ENCODE measurements around the gene ZNF45. TPM values are rescaled to one million over a fixed set of nuclear protein-coding genes. Genes with fewer than 3 reads are reported as not detected.
"Not testable (repeated sequence)": the region's sequence is repeated elsewhere in the genome, so short reads cannot be mapped to it uniquely, and the experiment has no call there.

The ZNF45 gene
- polyA plus RNA-seq, 4 donors = 3.5 to 18.5 (median 6.0) TPM

GRCh38 chr19:43957891-43958290, 22.8 kb upstream of the ZNF45 start:
- H3K27me3 ChIP-seq (ENCODE audit: control insufficient read depth in 3 of 3, insufficient read depth in 3 of 3, low read length in 3 of 3) = no peaks in the 10 kb centered on the region
- no peak overlapping the region for H3K27ac ChIP-seq (ENCODE audit: low read depth in 1 of 3, low read length in 2 of 3)
- 91 to 94% (median 94%) methylated on average over 3 of the region's 3 CpGs for WGBS, 3 donors
- peaks cover 4 to 58% of the 10 kb centered on the region in 2 donors for H3K9me3 ChIP-seq (ENCODE audit: control insufficient read depth in 2 of 2, insufficient read depth in 1 of 2, low read depth in 1 of 2, low read length in 1 of 2)
- no peaks in the 10 kb centered on the region for H3K4me1 ChIP-seq (ENCODE audit: control insufficient read depth in 3 of 3, insufficient read depth in 2 of 3, low read depth in 1 of 3, low read length in 2 of 3)
- no peak for DNase-seq
- peaks cover 0 to 3% (median 0%) of the 10 kb centered on the region in 3 donors for H3K36me3 ChIP-seq (ENCODE audit: control insufficient read depth in 3 of 3, insufficient read depth in 2 of 3, low read depth in 1 of 3, low read length in 3 of 3)
- no peak for FAIRE-seq
- H3K4me3 ChIP-seq (ENCODE audit: low read depth in 1 of 3, low read length in 3 of 3) = no peak overlapping the region

DNA sequence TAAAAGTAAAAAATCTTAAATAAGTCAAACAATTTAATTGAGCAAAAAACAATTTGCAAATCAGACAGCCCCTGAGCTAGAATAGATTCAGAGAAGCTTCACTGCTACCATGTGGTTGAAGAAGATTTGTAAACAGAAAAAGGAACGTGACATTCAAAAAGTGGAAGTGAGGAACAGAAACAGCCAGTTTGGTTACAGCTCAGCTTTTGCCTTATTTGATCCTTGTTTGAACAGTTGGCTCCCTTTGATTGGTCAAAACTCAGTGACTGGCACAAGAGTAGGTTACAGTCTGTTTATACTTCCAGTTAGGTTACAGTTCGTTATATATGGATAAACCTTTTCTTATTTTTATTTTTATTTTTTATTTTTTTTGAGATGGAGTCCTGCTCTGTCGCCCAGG, 21.7 kb upstream of the ZNF45 start:
- FAIRE-seq (no peak), DNase-seq (no peak)
- H3K27me3 ChIP-seq (ENCODE audit: control insufficient read depth in 3 of 3, insufficient read depth in 3 of 3, low read length in 3 of 3) = no peaks in the 10 kb centered on the region
- H3K4me3 ChIP-seq (ENCODE audit: low read depth in 1 of 3, low read length in 3 of 3) = no peak overlapping the region
- H3K4me1 ChIP-seq (ENCODE audit: control insufficient read depth in 3 of 3, insufficient read depth in 2 of 3, low read depth in 1 of 3, low read length in 2 of 3) = no peaks in the 10 kb centered on the region
- peaks cover 4 to 55% of the 10 kb centered on the region in 2 donors for H3K9me3 ChIP-seq (ENCODE audit: control insufficient read depth in 2 of 2, insufficient read depth in 1 of 2, low read depth in 1 of 2, low read length in 1 of 2)
- 87 to 92% (median 91%) methylated on average over 3 of the region's 3 CpGs for WGBS, 3 donors
- H3K36me3 ChIP-seq (ENCODE audit: control insufficient read depth in 3 of 3, insufficient read depth in 2 of 3, low read depth in 1 of 3, low read length in 3 of 3) = peaks cover 0 to 3% (median 0%) of the 10 kb centered on the region in 3 donors
- no peak overlapping the region for H3K27ac ChIP-seq (ENCODE audit: low read depth in 1 of 3, low read length in 2 of 3)

DNA sequence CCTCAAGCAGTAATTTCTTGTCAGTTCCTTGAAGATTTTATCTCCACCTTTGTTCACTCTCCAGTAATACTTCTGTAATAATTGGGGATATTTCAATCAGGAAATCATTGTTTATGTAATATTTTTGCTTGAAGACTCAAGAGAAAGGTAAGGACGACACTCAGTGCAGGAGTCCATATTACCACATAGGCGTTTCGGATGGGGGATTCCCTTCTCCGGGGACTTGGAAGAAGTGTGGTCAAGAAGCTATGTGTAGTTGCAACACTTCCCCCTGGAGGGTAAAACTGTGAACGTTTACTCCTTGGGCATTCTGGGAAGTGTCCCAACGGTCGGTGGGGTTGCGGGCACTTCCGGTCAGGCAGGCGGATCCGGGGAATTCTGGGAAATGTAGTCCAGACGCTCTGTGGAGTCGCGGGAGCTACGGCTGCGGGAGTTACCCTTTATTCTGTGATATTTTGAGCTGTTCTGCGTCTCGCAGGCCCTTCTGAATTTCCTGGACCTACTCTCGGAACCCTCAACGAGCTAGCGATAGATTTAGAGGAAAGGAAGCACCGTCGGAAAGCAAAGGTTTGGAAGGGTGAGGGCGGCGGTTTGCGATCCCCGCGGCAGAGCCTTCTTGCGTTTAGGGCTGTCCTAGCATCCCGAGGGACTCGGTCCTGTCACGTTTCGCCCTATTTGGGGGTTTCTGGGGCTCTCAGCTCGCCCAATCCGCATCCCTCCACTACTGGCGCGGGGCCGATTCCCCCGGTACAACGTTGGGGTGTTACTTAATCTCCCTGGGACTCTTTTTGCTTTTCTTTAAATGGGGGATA, 16.0 kb upstream of the ZNF45 start, which contains the start of gene ZNF221:
ZNF221 (plus strand) TSS at position 395 of the 812 bp plus-strand sequence. CDS start 11,499 bp downstream, outside the sequence.
- peaks cover 0 to 5% (median 3%) of the 10 kb centered on the region in 3 donors for H3K27me3 ChIP-seq (ENCODE audit: control insufficient read depth in 3 of 3, insufficient read depth in 3 of 3, low read length in 3 of 3)
- no peaks in the 10 kb centered on the region for H3K4me1 ChIP-seq (ENCODE audit: control insufficient read depth in 3 of 3, insufficient read depth in 2 of 3, low read depth in 1 of 3, low read length in 2 of 3)
- peaks cover 0 to 3% (median 0%) of the 10 kb centered on the region in 3 donors for H3K36me3 ChIP-seq (ENCODE audit: control insufficient read depth in 3 of 3, insufficient read depth in 2 of 3, low read depth in 1 of 3, low read length in 3 of 3)
- H3K9me3 ChIP-seq (ENCODE audit: control insufficient read depth in 2 of 2, insufficient read depth in 1 of 2, low read depth in 1 of 2, low read length in 1 of 2) = peaks cover 4 to 22% of the 10 kb centered on the region in 2 donors
- WGBS, 3 donors = 1 to 2% (median 1%) methylated on average over 40 of the region's 40 CpGs
- H3K4me3 ChIP-seq (ENCODE audit: low read depth in 1 of 3, low read length in 3 of 3) = peak within 1 kb of the TSS; percentile 73 to 81 (median 78)
- DNase-seq (peak; percentile 94 to 96), FAIRE-seq (no peak)
- H3K27ac ChIP-seq (ENCODE audit: low read depth in 1 of 3, low read length in 2 of 3) = peak within 1 kb of the TSS; percentile 48 to 79 (median 49)

DNA sequence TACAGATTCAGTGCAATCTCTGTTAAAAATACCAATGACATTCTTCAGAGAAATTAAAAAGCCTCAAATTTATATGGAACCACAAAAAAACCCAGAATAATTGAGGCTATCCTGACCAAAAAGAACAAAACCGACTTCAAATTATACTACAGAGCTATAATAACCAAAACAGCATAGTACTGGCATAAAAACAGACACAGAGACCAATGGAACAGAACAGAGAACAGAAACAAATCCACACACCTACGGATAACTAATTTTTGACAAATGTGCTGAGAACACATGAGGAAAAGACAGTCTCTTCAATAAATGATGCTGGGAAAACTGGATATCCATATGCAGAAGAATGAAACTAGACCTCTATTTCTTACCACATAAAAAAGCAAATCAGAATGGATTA, 14.7 kb upstream of the ZNF45 start:
- H3K4me3 ChIP-seq (ENCODE audit: low read depth in 1 of 3, low read length in 3 of 3); H3K36me3 ChIP-seq (ENCODE audit: control insufficient read depth in 3 of 3, insufficient read depth in 2 of 3, low read depth in 1 of 3, low read length in 3 of 3); H3K27ac ChIP-seq (ENCODE audit: low read depth in 1 of 3, low read length in 2 of 3); H3K4me1 ChIP-seq (ENCODE audit: control insufficient read depth in 3 of 3, insufficient read depth in 2 of 3, low read depth in 1 of 3, low read length in 2 of 3); FAIRE-seq; DNase-seq; H3K27me3 ChIP-seq (ENCODE audit: control insufficient read depth in 3 of 3, insufficient read depth in 3 of 3, low read length in 3 of 3): not testable (repeated sequence)
- peaks cover 4 to 17% of the 10 kb centered on the region in 2 donors for H3K9me3 ChIP-seq (ENCODE audit: control insufficient read depth in 2 of 2, insufficient read depth in 1 of 2, low read depth in 1 of 2, low read length in 1 of 2)
- 88 to 93% (median 89%) methylated on average over 2 of the region's 2 CpGs for WGBS, 3 donors

- 0% methylated on average over 1 of the region's 1 CpG for WGBS, 3 donors
- not testable (repeated sequence) for H3K27me3 ChIP-seq (ENCODE audit: control insufficient read depth in 3 of 3, insufficient read depth in 3 of 3, low read length in 3 of 3); H3K27ac ChIP-seq (ENCODE audit: low read depth in 1 of 3, low read length in 2 of 3); H3K4me3 ChIP-seq (ENCODE audit: low read depth in 1 of 3, low read length in 3 of 3); FAIRE-seq; H3K4me1 ChIP-seq (ENCODE audit: control insufficient read depth in 3 of 3, insufficient read depth in 2 of 3, low read depth in 1 of 3, low read length in 2 of 3); DNase-seq; H3K9me3 ChIP-seq (ENCODE audit: control insufficient read depth in 2 of 2, insufficient read depth in 1 of 2, low read depth in 1 of 2, low read length in 1 of 2); H3K36me3 ChIP-seq (ENCODE audit: control insufficient read depth in 3 of 3, insufficient read depth in 2 of 3, low read depth in 1 of 3, low read length in 3 of 3)
These were observed 12.3 kb upstream of the ZNF45 start for GRCh38 chr19:43947412-43947811.

GRCh38 chr19:43941209-43941608, 6.1 kb upstream of the ZNF45 start:
- Histone ChIP-seq H3K4me1 (ENCODE audit: control insufficient read depth in 3 of 3, insufficient read depth in 2 of 3, low read depth in 1 of 3, low read length in 2 of 3) (no peaks in the 10 kb centered on the region), H3K9me3 (ENCODE audit: control insufficient read depth in 2 of 2, insufficient read depth in 1 of 2, low read depth in 1 of 2, low read length in 1 of 2) (no peaks in the 10 kb centered on the region), H3K27ac (ENCODE audit: low read depth in 1 of 3, low read length in 2 of 3) (no peak overlapping the region), H3K4me3 (ENCODE audit: low read depth in 1 of 3, low read length in 3 of 3) (no peak overlapping the region), H3K27me3 (ENCODE audit: control insufficient read depth in 3 of 3, insufficient read depth in 3 of 3, low read length in 3 of 3) (no peaks in the 10 kb centered on the region), H3K36me3 (ENCODE audit: control insufficient read depth in 3 of 3, insufficient read depth in 2 of 3, low read depth in 1 of 3, low read length in 3 of 3) (no peaks in the 10 kb centered on the region)
- WGBS, 3 donors = 50 to 71% (median 63%) methylated on average over 5 of the region's 5 CpGs
- DNase-seq (no peak), FAIRE-seq (no peak)

GRCh38 chr19:43940719-43941118, 5.6 kb upstream of the ZNF45 start:
- Histone ChIP-seq H3K4me3 (ENCODE audit: low read depth in 1 of 3, low read length in 3 of 3) (no peak overlapping the region), H3K4me1 (ENCODE audit: control insufficient read depth in 3 of 3, insufficient read depth in 2 of 3, low read depth in 1 of 3, low read length in 2 of 3) (no peaks in the 10 kb centered on the region), H3K27ac (ENCODE audit: low read depth in 1 of 3, low read length in 2 of 3) (no peak overlapping the region), H3K9me3 (ENCODE audit: control insufficient read depth in 2 of 2, insufficient read depth in 1 of 2, low read depth in 1 of 2, low read length in 1 of 2) (no peaks in the 10 kb centered on the region), H3K27me3 (ENCODE audit: control insufficient read depth in 3 of 3, insufficient read depth in 3 of 3, low read length in 3 of 3) (no peaks in the 10 kb centered on the region), H3K36me3 (ENCODE audit: control insufficient read depth in 3 of 3, insufficient read depth in 2 of 3, low read depth in 1 of 3, low read length in 3 of 3) (no peaks in the 10 kb centered on the region)
- DNase-seq = no peak
- 73 to 82% (median 76%) methylated on average over 4 of the region's 4 CpGs for WGBS, 3 donors
- no peak for FAIRE-seq

GRCh38 chr19:43939557-43940260, 4.6 kb upstream of the ZNF45 start:
- DNase-seq (no peak), FAIRE-seq (peak; percentile 44)
- H3K4me3 ChIP-seq (ENCODE audit: low read depth in 1 of 3, low read length in 3 of 3) = no peak overlapping the region
- H3K27me3 ChIP-seq (ENCODE audit: control insufficient read depth in 3 of 3, insufficient read depth in 3 of 3, low read length in 3 of 3) = no peaks in the 10 kb centered on the region
- H3K36me3 ChIP-seq (ENCODE audit: control insufficient read depth in 3 of 3, insufficient read depth in 2 of 3, low read depth in 1 of 3, low read length in 3 of 3) = no peaks in the 10 kb centered on the region
- 42 to 64% (median 58%) methylated on average over 3 of the region's 3 CpGs for WGBS, 3 donors
- H3K4me1 ChIP-seq (ENCODE audit: control insufficient read depth in 3 of 3, insufficient read depth in 2 of 3, low read depth in 1 of 3, low read length in 2 of 3) = no peaks in the 10 kb centered on the region
- H3K27ac ChIP-seq (ENCODE audit: low read depth in 1 of 3, low read length in 2 of 3) = no peak overlapping the region
- no peaks in the 10 kb centered on the region for H3K9me3 ChIP-seq (ENCODE audit: control insufficient read depth in 2 of 2, insufficient read depth in 1 of 2, low read depth in 1 of 2, low read length in 1 of 2)
